Sigmoid colon (tissue), 7 donors: Measurements from ENCODE around the gene EMC7. TPM values are rescaled to one million over a fixed set of nuclear protein-coding genes. Genes with fewer than 3 reads are reported as not detected.

ENCODE experiments used
- DNase-seq: peaks from one replicate; pipeline ENCODE4 v3.0.0-alpha.2; 2019
- H3K27ac ChIP-seq, 4 donors: fragments of 200-600 bp; sonication (generic); one replicate each; pipeline ENCODE4 v1.5.1; 2016 to 2019; ENCODE audit warnings: mild to moderate bottlenecking in 1 of 4
- H3K27me3 ChIP-seq, 3 donors: fragments of 200-600 bp; sonication (generic); one replicate each; pipeline ENCODE4 v1.5.1; 2019; ENCODE audit warnings: mild to moderate bottlenecking in 1 of 3
- H3K36me3 ChIP-seq, 4 donors: fragments of 200-600 bp; sonication (generic); one replicate each; pipeline ENCODE4 v1.5.1; 2016 to 2019
- H3K4me1 ChIP-seq, 4 donors: fragments of 200-600 bp; sonication (generic); one replicate each; pipeline ENCODE4 v1.5.1; 2017 to 2019
- H3K4me3 ChIP-seq, 4 donors: fragments of 200-600 bp; sonication (generic); one replicate each; pipeline ENCODE4 v1.5.1; 2017 to 2019; ENCODE audit warnings: mild to moderate bottlenecking in 2 of 4, moderate library complexity in 1 of 4
- H3K9me3 ChIP-seq, 4 donors: fragments of 200-600 bp in 3 of 4; sonication (generic) in 3 of 4; one replicate each; pipeline versions ENCODE4 v1.5.1 to v1.6.1; 2013 to 2019
- CTCF ChIP-seq, 4 experiments: fragments of 450-650 bp in 3 of 4; fragments of 200-600 bp in 1 of 4; IDR thresholded peaks; one replicate each; pipeline ENCODE4 v1.5.1; 2016 to 2019; ENCODE audit warnings: antibody characterized with exemption in 4 of 4, mild to moderate bottlenecking in 3 of 4, moderate library complexity in 2 of 4
- EP300 ChIP-seq, 4 donors: sonication (generic); formaldehyde crosslinking; IDR thresholded peaks; one replicate each; pipeline ENCODE4 v1.6.1; 2017; ENCODE audit warnings: antibody characterized with exemption in 4 of 4
- POLR2A ChIP-seq, 2 donors: fragments of 450-650 bp; IDR thresholded peaks; one replicate each; pipeline ENCODE4 v1.6.1; 2016; ENCODE audit warnings: antibody characterized with exemption in 2 of 2, mild to moderate bottlenecking in 2 of 2, moderate library complexity in 2 of 2
- POLR2AphosphoS5 ChIP-seq, 4 donors: sonication (generic); formaldehyde crosslinking; IDR thresholded peaks; one replicate each; pipeline ENCODE4 v1.6.1; 2017; ENCODE audit warnings: antibody characterized with exemption in 4 of 4
- WGBS, 2 donors: extraction: QIAGEN DNeasy Blood & Tissue Kit; methylation state at CpG; one replicate each; pipeline ENCODE4 v1.1.7; 2013; 5-methylcytosine and 5-hydroxymethylcytosine counted together
- intact Hi-C: fragments of 100-400 bp; cut with DNase I; formaldehyde crosslinking; loops from one replicate; pipeline ENCODE4 v1.15.1; 2023
- polyA plus RNA-seq, 3 donors: library from polyadenylated mRNA; stranded (reverse); fragments of 200-250 nt; gene quantifications; one replicate each; pipeline ENCODE4 v1.2.3, GENCODE V29; 2013
- total RNA-seq, 4 donors: library from RNA; depleted of rRNA; stranded (reverse); fragments of >200 nt; gene quantifications; one replicate each; pipeline ENCODE4 v1.1.0, GENCODE V29; 2016
- donor health status: healthy with polysubstance abuse.
- donor health status: Bipolar disorder and iron deficiency.
- donor health status: healthy.

Gene EMC7
- total and polyA plus RNA-seq, 7 donors, result 15.0 to 75.8 (median 46.0) TPM

GRCh38 chr15:34099914-34100313 lies 1.7 kb downstream of the EMC7 start:
- no peak for DNase-seq
- no peak for TF ChIP-seq POLR2AphosphoS5 (IDR thresholded peaks at IDR 0.05)
- TF ChIP-seq POLR2A (IDR thresholded peaks at IDR 0.05), result no peak
- no peak for TF ChIP-seq EP300 (IDR thresholded peaks at IDR 0.05)
- no peak for TF ChIP-seq CTCF (IDR thresholded peaks at IDR 0.05)
- H3K27me3 ChIP-seq, result no peaks in the 10 kb centered on the region
- H3K4me1 ChIP-seq, result peaks cover 4 to 30% (median 24%) of the 10 kb centered on the region in 4 donors
- 95 to 97% methylated on average over 5 of the region's 5 CpGs for WGBS, 2 donors
- H3K9me3 ChIP-seq, result no peaks in the 10 kb centered on the region
- intact Hi-C loops, result loop anchor here (2.0 to 10.0 kb wide), 4 partner anchors 15 to 485 kb away; partner anchors contain the start of genes GOLGA8B, KATNBL1, NOP10 and NUTM1
- no peak overlapping the region for H3K27ac ChIP-seq
- peaks cover 0 to 12% (median 1%) of the 10 kb centered on the region in 4 donors for H3K36me3 ChIP-seq
- H3K4me3 ChIP-seq, result no peak overlapping the region

GRCh38 chr15:34085746-34086145 lies 15.9 kb downstream of the EMC7 start:
- WGBS, 2 donors, result 73 to 78% methylated on average over 2 of the region's 2 CpGs
- Histone ChIP-seq H3K27me3 (no peaks in the 10 kb centered on the region), H3K4me1 (peaks cover 0 to 15% (median 6%) of the 10 kb centered on the region in 4 donors), H3K36me3 (peaks cover 4 to 67% (median 16%) of the 10 kb centered on the region in 4 donors), H3K27ac (no peak overlapping the region), H3K4me3 (no peak overlapping the region), H3K9me3 (no peaks in the 10 kb centered on the region)
- DNase-seq, result no peak
- intact Hi-C loops, result loop anchor here (2.0 kb wide), 1 partner anchor 15 kb away; the partner anchor contains the start of gene EMC7
- TF ChIP-seq POLR2A (IDR thresholded peaks at IDR 0.05) (no peak), POLR2AphosphoS5 (IDR thresholded peaks at IDR 0.05) (no peak), EP300 (IDR thresholded peaks at IDR 0.05) (no peak), CTCF (IDR thresholded peaks at IDR 0.05) (no peak)

DNA sequence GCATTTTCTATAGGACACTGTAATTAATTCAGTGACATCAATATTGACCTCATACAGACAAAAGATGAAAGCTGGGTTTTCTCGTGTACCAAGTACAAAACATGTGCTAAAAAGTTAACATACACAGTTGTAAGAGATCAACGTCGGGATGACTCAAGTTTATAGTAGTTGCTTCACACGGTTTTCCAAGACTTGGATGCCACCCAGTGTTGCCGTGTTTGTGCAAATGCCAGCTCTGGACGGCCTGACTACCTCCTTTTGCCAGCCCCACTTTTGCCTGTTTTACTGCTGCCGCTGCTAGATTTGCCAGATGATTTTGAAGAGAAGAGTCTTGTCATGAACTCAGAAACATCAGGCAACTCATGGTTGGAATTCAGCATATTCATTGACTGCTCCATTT lies 17.6 kb downstream of the EMC7 start:
- Histone ChIP-seq H3K4me1 (peaks cover 0 to 15% (median 6%) of the 10 kb centered on the region in 4 donors), H3K27me3 (no peaks in the 10 kb centered on the region), H3K4me3 (no peak overlapping the region), H3K27ac (peak overlapping the region in 3 of 4 donors; percentile 56 to 69 (median 62)), H3K36me3 (peaks cover 0 to 52% (median 12%) of the 10 kb centered on the region in 4 donors), H3K9me3 (no peaks in the 10 kb centered on the region)
- 20 to 68% methylated on average over 7 of the region's 7 CpGs for WGBS, 2 donors
- DNase-seq, result peak; percentile 85
- intact Hi-C loops, result loop anchor here (2.0 kb wide), 1 partner anchor 17 kb away; the partner anchor contains the start of gene EMC7
- no peak for TF ChIP-seq EP300 (IDR thresholded peaks at IDR 0.05)
- TF ChIP-seq POLR2AphosphoS5 (IDR thresholded peaks at IDR 0.05), result peak in 2 of 4 donors; percentile 13 to 21

- no peak for DNase-seq
- peaks cover 0 to 18% (median 0%) of the 10 kb centered on the region in 4 donors for H3K36me3 ChIP-seq
- no peaks in the 10 kb centered on the region for H3K9me3 ChIP-seq
- TF ChIP-seq CTCF (IDR thresholded peaks at IDR 0.05), result no peak
- no peak for TF ChIP-seq POLR2AphosphoS5 (IDR thresholded peaks at IDR 0.05)
- no peak for TF ChIP-seq POLR2A (IDR thresholded peaks at IDR 0.05)
- no peak for TF ChIP-seq EP300 (IDR thresholded peaks at IDR 0.05)
- H3K27ac ChIP-seq, result no peak overlapping the region
- H3K4me3 ChIP-seq, result no peak overlapping the region
- WGBS, 2 donors, result 28 to 82% methylated on average over 4 of the region's 4 CpGs
- intact Hi-C loops, result no loop called here
- peaks cover 0 to 15% (median 6%) of the 10 kb centered on the region in 4 donors for H3K4me1 ChIP-seq
- no peaks in the 10 kb centered on the region for H3K27me3 ChIP-seq
Measured at GRCh38 chr15:34079904-34080303, 21.8 kb downstream of the EMC7 start.

DNA sequence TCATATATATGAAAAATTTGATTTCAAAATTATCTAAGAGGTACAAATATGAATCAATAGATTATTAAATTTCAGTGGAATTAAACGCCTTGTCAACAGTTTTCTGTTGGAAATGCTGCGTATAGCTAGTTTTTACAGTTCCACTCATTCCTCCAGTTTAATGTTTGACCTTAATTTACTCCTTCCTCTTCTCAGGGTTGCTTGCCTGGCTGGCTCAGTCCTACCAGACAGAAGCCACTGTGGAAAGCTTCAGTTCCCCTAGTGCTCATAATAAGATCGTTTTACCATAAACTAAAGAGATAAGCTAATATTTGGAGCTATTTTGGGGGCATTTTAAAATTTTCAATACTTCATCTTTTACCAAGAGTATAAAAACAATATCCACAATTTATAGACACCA lies 22.8 kb downstream of the EMC7 start:
- intact Hi-C loops, result no loop called here
- no peak for DNase-seq
- Histone ChIP-seq H3K9me3 (no peaks in the 10 kb centered on the region), H3K27me3 (no peaks in the 10 kb centered on the region), H3K4me3 (no peak overlapping the region), H3K27ac (no peak overlapping the region), H3K36me3 (peaks cover 0 to 16% (median 0%) of the 10 kb centered on the region in 4 donors), H3K4me1 (peaks cover 0 to 6% (median 3%) of the 10 kb centered on the region in 4 donors)
- TF ChIP-seq POLR2A (IDR thresholded peaks at IDR 0.05) (no peak), POLR2AphosphoS5 (IDR thresholded peaks at IDR 0.05) (no peak), CTCF (IDR thresholded peaks at IDR 0.05) (no peak), EP300 (IDR thresholded peaks at IDR 0.05) (no peak)
- 19 to 66% methylated on average over 3 of the region's 3 CpGs for WGBS, 2 donors
